ENCODE data around the gene LRCH1. TPM values are rescaled to one million over a fixed set of nuclear protein-coding genes. Genes with fewer than 3 reads are reported as not detected.

The LRCH1 gene
- total RNA-seq, 2 experiments from 2014 or later = 15.5 to 17.1 TPM

GRCh38 chr13:46559272-46559805 is 6.4 kb downstream of the LRCH1 start:
- DNase-seq (no peak), ATAC-seq (no peak)
- Mint-ChIP-seq H3K9me3 (no peaks in the 10 kb centered on the region), H3K4me1 (ENCODE audit: low read depth) (peaks cover 43% of the 10 kb centered on the region), H3K27ac (no peak overlapping the region), H3K36me3 (ENCODE audit: low read depth) (peaks cover 3% of the 10 kb centered on the region), H3K27me3 (no peaks in the 10 kb centered on the region), H3K4me3 (no peak overlapping the region)
- no peak for TF ChIP-seq CTCF (IDR thresholded peaks at IDR 0.05)
- ChIA-PET POLR2A (interaction anchor here (1.0 kb wide), 1 partner anchor 44 kb away, joined by 3 read pairs; no protein-coding TSS in a partner anchor), CTCF (interaction anchor here (2.5 kb wide), 1 partner anchor 7 kb away, joined by 15 read pairs; the partner anchor contains the start of gene LRCH1)
- intact Hi-C loops (cut with micrococcal nuclease) = no loop called here

- POLR2A ChIA-PET = interaction anchor here (0.5 to 1.2 kb wide), 3 partner anchors 15 to 281 kb away, joined by 3 read pairs; no protein-coding TSS in a partner anchor
- intact Hi-C loops (cut with micrococcal nuclease) = no loop called here
- H3K4me3 Mint-ChIP-seq = no peak overlapping the region
These were observed 7.8 kb downstream of the LRCH1 start for GRCh38 chr13:46560778-46561177.

GRCh38 chr13:46561286-46561685 is 8.3 kb downstream of the LRCH1 start:
- Mint-ChIP-seq H3K36me3 (ENCODE audit: low read depth) (peaks cover 3% of the 10 kb centered on the region), H3K27ac (no peak overlapping the region), H3K4me1 (ENCODE audit: low read depth) (peaks cover 39% of the 10 kb centered on the region), H3K4me3 (no peak overlapping the region), H3K9me3 (no peaks in the 10 kb centered on the region), H3K27me3 (no peaks in the 10 kb centered on the region)
- no peak for TF ChIP-seq CTCF (IDR thresholded peaks at IDR 0.05)
- no peak for DNase-seq
- intact Hi-C loops (cut with micrococcal nuclease) = no loop called here
- no peak for ATAC-seq
- ChIA-PET CTCF (interaction anchor here (2.5 kb wide), 1 partner anchor 9 kb away, joined by 15 read pairs; the partner anchor contains the start of gene LRCH1), POLR2A (interaction anchor here (0.5 to 1.2 kb wide), 3 partner anchors 14 to 260 kb away, joined by 3 read pairs; no protein-coding TSS in a partner anchor)

More at GRCh38 chr13:46560778-46561177, 7.8 kb downstream of the LRCH1 start:
- DNase-seq = no peak
- CTCF ChIA-PET = interaction anchor here (2.5 kb wide), 1 partner anchor 9 kb away, joined by 15 read pairs; the partner anchor contains the start of gene LRCH1
- TF ChIP-seq CTCF (IDR thresholded peaks at IDR 0.05) = no peak
- no peaks in the 10 kb centered on the region for H3K27me3 Mint-ChIP-seq
- H3K9me3 Mint-ChIP-seq = no peaks in the 10 kb centered on the region
- peaks cover 3% of the 10 kb centered on the region for H3K36me3 Mint-ChIP-seq (ENCODE audit: low read depth)
- no peak overlapping the region for H3K27ac Mint-ChIP-seq
- ATAC-seq = no peak
- H3K4me1 Mint-ChIP-seq (ENCODE audit: low read depth) = peaks cover 38% of the 10 kb centered on the region

GRCh38 chr13:46561691-46562090 is 8.7 kb downstream of the LRCH1 start:
- Mint-ChIP-seq H3K4me3 (no peak overlapping the region), H3K9me3 (no peaks in the 10 kb centered on the region), H3K4me1 (ENCODE audit: low read depth) (peaks cover 39% of the 10 kb centered on the region), H3K27ac (no peak overlapping the region), H3K36me3 (ENCODE audit: low read depth) (peaks cover 2% of the 10 kb centered on the region), H3K27me3 (no peaks in the 10 kb centered on the region)
- CTCF ChIA-PET = interaction anchor here (2.5 kb wide), 1 partner anchor 10 kb away, joined by 15 read pairs; the partner anchor contains the start of gene LRCH1
- POLR2A ChIA-PET = interaction anchor here (0.5 to 1.2 kb wide), 2 partner anchors 14 to 240 kb away, joined by 3 read pairs; no protein-coding TSS in a partner anchor
- no peak for ATAC-seq
- intact Hi-C loops (cut with micrococcal nuclease) = no loop called here
- DNase-seq = no peak
- no peak for TF ChIP-seq CTCF (IDR thresholded peaks at IDR 0.05)

GRCh38 chr13:46562152-46562551 is 9.2 kb downstream of the LRCH1 start:
- peaks cover 34% of the 10 kb centered on the region for H3K4me1 Mint-ChIP-seq (ENCODE audit: low read depth)
- POLR2A ChIA-PET = no interaction called here
- no peak for TF ChIP-seq CTCF (IDR thresholded peaks at IDR 0.05)

More at GRCh38 chr13:46562152-46562551, 9.2 kb downstream of the LRCH1 start:
- no peak overlapping the region for H3K27ac Mint-ChIP-seq
- CTCF ChIA-PET = interaction anchor here (1.3 kb wide), 1 partner anchor 10 kb away, joined by 4 read pairs; no protein-coding TSS in a partner anchor
- intact Hi-C loops (cut with micrococcal nuclease) = no loop called here
- H3K27me3 Mint-ChIP-seq = no peaks in the 10 kb centered on the region
- no peak for DNase-seq
- no peak for ATAC-seq
- no peaks in the 10 kb centered on the region for H3K9me3 Mint-ChIP-seq
- H3K4me3 Mint-ChIP-seq = no peak overlapping the region
- H3K36me3 Mint-ChIP-seq (ENCODE audit: low read depth) = no peaks in the 10 kb centered on the region

All from activated CD8-positive, alpha-beta T cell treated with anti-CD3 and anti-CD28 coated beads for 36 hours (primary cell).